ENCODE measurements around the gene MTX1. TPM values are rescaled to one million over a fixed set of nuclear protein-coding genes. Genes with fewer than 3 reads are reported as not detected.

MTX1 gene
- total RNA-seq, 1 donor from 2014 or later, result 28.4 TPM

DNA sequence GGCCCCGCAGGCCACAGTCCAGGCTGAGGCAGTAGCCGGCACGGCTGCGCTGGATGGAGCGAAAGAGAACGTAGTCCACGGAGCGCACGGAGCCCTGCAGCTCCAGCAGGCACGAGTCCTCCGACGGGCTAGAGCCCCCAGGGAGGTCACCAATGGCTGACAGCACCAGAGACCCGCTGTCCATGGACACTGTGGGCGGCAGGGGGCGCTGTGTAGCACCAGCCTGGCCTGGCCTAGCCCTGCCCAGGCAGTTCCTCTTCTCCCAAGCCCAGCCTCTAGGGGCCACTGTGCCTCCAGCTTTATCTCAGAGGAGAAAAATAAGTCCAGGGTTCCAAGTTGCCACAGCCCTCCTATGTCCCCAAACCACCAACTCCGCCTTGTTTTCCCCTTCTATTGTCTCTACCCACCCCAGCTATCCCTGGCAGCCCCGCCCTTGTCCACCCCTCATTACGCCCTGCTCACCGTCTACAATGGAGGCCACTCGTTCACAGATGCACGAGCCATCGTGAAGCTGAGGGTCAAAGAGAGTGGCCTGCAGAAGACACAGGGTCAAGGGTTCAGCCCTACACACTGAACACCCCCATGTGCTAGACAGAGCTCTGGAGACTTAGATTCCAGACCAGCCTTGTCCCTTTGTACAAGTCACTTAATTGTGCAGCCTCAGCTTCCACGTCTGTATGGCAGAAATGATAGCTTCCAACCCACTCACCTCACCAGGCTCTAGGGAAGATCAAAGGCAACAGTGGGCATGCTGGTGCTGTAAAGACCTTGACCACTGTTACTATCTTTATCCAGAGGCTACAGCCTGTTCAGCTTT is 42.3 kb downstream of the MTX1 start:
- H3K4me1 ChIP-seq, result peaks cover 19% of the 10 kb centered on the region
- DNase-seq, result peak; percentile 96
- no peak overlapping the region for H3K4me3 ChIP-seq
- H3K27me3 ChIP-seq, result no peaks in the 10 kb centered on the region
- intact Hi-C loops (cut with DNase I), result loop anchor here (10.0 kb wide), 1 partner anchor 74 kb away; the partner anchor contains the start of gene RUSC1
- H3K9me3 ChIP-seq, result no peaks in the 10 kb centered on the region
- TF ChIP-seq, protein P1, sequence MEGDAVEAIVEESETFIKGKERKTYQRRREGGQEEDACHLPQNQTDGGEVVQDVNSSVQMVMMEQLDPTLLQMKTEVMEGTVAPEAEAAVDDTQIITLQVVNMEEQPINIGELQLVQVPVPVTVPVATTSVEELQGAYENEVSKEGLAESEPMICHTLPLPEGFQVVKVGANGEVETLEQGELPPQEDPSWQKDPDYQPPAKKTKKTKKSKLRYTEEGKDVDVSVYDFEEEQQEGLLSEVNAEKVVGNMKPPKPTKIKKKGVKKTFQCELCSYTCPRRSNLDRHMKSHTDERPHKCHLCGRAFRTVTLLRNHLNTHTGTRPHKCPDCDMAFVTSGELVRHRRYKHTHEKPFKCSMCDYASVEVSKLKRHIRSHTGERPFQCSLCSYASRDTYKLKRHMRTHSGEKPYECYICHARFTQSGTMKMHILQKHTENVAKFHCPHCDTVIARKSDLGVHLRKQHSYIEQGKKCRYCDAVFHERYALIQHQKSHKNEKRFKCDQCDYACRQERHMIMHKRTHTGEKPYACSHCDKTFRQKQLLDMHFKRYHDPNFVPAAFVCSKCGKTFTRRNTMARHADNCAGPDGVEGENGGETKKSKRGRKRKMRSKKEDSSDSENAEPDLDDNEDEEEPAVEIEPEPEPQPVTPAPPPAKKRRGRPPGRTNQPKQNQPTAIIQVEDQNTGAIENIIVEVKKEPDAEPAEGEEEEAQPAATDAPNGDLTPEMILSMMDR (IDR thresholded peaks at IDR 0.05), result peak; percentile 100
- no peak overlapping the region for H3K27ac ChIP-seq
- ATAC-seq, result peak; percentile 93
- no peaks in the 10 kb centered on the region for H3K36me3 ChIP-seq

DNA sequence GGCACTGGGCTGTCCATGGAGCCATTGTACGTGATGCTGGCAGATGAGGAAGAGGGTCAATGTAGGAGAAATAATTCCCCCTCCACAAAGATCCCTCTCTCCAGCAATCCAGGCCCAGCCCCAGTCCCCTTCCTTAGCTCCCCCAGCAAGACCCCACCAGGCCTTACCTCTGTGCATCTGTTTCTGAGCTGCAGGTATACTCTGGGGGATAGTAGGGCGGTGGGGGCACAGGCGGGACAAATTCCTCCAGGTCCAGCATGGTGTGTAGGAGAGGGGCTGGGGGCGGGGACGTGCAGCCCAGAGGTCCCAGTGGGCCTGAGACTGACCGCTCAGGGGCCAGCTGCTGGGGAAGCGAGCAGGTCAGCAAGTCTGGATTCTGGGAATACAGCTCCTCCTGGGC is 43.1 kb downstream of the MTX1 start:
- Histone ChIP-seq H3K36me3 (no peaks in the 10 kb centered on the region), H3K27ac (no peak overlapping the region), H3K9me3 (no peaks in the 10 kb centered on the region), H3K27me3 (no peaks in the 10 kb centered on the region), H3K4me1 (peaks cover 26% of the 10 kb centered on the region), H3K4me3 (no peak overlapping the region)
- ATAC-seq (no peak), DNase-seq (no peak)
- TF ChIP-seq, protein P1 (IDR thresholded peaks at IDR 0.05), result no peak
- intact Hi-C loops (cut with DNase I), result loop anchor here (10.0 kb wide), 1 partner anchor 73 kb away; the partner anchor contains the start of gene RUSC1

DNA sequence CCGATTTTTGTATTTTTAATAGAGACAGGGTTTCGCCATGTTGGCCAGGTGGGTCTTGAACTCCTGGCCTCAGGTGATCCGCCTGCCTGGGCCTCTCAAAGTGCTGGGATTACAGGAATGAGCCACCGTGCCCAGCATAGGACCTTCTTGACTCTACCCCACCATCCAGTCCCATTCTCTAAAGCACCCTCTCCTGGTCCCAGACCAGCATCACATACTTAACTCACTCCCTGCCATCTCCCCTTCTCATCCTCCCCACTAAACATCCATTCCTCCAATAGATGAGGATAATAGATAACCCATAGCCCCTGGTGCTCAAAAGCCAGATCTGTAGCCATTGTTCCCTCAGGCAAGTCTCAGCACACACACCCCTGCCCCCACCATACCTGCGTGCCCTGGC is 44.7 kb downstream of the MTX1 start:
- ATAC-seq (no peak), DNase-seq (no peak)
- intact Hi-C loops (cut with DNase I), result loop anchor here (10.0 kb wide), 1 partner anchor 72 kb away; the partner anchor contains the start of gene RUSC1
- Histone ChIP-seq H3K4me3 (no peak overlapping the region), H3K36me3 (peaks cover 14% of the 10 kb centered on the region), H3K27ac (no peak overlapping the region), H3K27me3 (no peaks in the 10 kb centered on the region), H3K4me1 (peaks cover 26% of the 10 kb centered on the region), H3K9me3 (no peaks in the 10 kb centered on the region)
- TF ChIP-seq, protein P1 (IDR thresholded peaks at IDR 0.05), result no peak

DNA sequence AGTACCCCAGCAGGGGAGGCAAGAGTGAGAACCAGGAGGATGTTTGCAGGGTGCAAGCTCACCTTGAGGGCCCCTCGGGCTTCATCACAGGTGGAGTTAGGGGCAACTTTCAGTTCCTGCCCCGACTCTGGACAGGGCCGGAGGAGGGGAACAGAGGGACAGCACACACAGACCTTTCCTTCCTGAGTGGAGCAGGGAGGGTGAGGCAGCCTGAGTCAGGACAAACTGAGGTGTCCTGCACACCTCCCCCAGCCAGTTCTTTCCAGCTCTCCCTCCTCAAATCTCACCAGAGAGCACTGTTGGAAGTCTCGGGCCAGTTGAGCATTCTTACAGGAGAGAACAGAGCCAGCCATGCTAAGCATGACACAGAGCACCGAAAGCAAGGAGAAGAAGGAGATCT is 45.3 kb downstream of the MTX1 start:
- H3K27me3 ChIP-seq, result no peaks in the 10 kb centered on the region
- H3K36me3 ChIP-seq, result peaks cover 20% of the 10 kb centered on the region
- H3K27ac ChIP-seq, result no peak overlapping the region
- TF ChIP-seq, protein P1 (IDR thresholded peaks at IDR 0.05), result no peak
- no peaks in the 10 kb centered on the region for H3K9me3 ChIP-seq
- no peak overlapping the region for H3K4me3 ChIP-seq
- intact Hi-C loops (cut with DNase I), result loop anchor here (10.0 kb wide), 1 partner anchor 71 kb away; the partner anchor contains the start of gene RUSC1
- peaks cover 26% of the 10 kb centered on the region for H3K4me1 ChIP-seq
- ATAC-seq, result no peak
- DNase-seq, result no peak

DNA sequence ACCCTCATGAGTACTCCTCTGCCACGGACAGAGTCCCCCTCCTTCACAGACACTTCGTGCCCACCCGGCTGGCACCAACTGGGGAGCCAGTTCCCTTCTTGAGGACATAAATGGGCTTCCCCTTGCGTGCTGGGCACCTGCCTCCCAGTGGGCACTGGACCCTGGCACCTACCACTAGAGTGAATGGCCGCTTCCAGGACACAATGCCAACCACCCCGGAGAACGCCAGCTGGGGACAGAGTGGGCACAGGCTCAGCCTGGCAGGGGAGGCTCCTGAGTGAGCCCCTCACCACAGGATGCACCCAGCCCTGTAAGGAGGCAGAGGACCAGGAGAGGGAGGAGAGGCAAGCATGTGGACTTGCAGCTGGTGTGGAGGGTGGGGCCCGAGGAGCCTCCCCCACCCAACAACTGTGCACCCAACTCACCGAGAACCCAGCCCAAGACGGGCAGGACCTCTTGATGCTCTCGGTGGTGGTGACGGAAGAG is 45.8 kb downstream of the MTX1 start:
- Histone ChIP-seq H3K36me3 (peaks cover 22% of the 10 kb centered on the region), H3K4me3 (peak overlapping the region; percentile 86), H3K9me3 (no peaks in the 10 kb centered on the region), H3K27ac (peak overlapping the region; percentile 95), H3K27me3 (no peaks in the 10 kb centered on the region), H3K4me1 (peaks cover 26% of the 10 kb centered on the region)
- intact Hi-C loops (cut with DNase I), result loop anchor here (10.0 kb wide), 1 partner anchor 71 kb away; the partner anchor contains the start of gene RUSC1
- DNase-seq (no peak), ATAC-seq (no peak)
- TF ChIP-seq, protein P1 (IDR thresholded peaks at IDR 0.05), result no peak

Data from upper lobe of right lung (tissue), 1 donor.